ENCODE results near the gene HS3ST3A1. TPM values are rescaled to one million over a fixed set of nuclear protein-coding genes. Genes with fewer than 3 reads are reported as not detected.

HS3ST3A1 gene
- total RNA-seq, 1 experiment from 2014 or later, result not detected

GRCh38 chr17:13490427-13490826, 111.3 kb downstream of the HS3ST3A1 start:
- no peaks in the 10 kb centered on the region for H4K20me1 ChIP-seq (ENCODE audit: insufficient read depth)
- ATAC-seq, result no peak
- TF ChIP-seq YY1 (IDR thresholded peaks at IDR 0.05; ENCODE audit: extremely low read depth, insufficient replicate concordance, low read depth, low read length) (no peak), SIN3A (IDR thresholded peaks at IDR 0.05; ENCODE audit: low read depth) (no peak), JUND (IDR thresholded peaks at IDR 0.05) (no peak), FOSL1 (IDR thresholded peaks at IDR 0.05; ENCODE audit: low read depth) (no peak), TCF7L2 (IDR thresholded peaks at IDR 0.05; ENCODE audit: borderline replicate concordance, extremely low read depth, insufficient read depth, insufficient read length) (no peak)
- BruUV-seq (replicated peaks), result no TSS peak
- DNase-seq (ENCODE audit: low read depth, low spot score), result no peak
- POLR2A ChIA-PET, result no interaction called here
- intact Hi-C loops (cut with micrococcal nuclease), result no loop called here
- H3K27me3 ChIP-seq (ENCODE audit: insufficient read depth, low read length), result no peaks in the 10 kb centered on the region
- H3K79me2 ChIP-seq (ENCODE audit: insufficient read depth, low read length), result no peaks in the 10 kb centered on the region
- no peak overlapping the region for H2AFZ ChIP-seq (ENCODE audit: low read depth, low read length, poor library complexity, severe bottlenecking)
- no peak overlapping the region for H3K4me2 ChIP-seq (ENCODE audit: low read length)
- no peaks in the 10 kb centered on the region for H3K9me3 ChIP-seq (ENCODE audit: control insufficient read depth in 1 of 2, insufficient read depth in 1 of 2, low read depth in 1 of 2, low read length in 2 of 2)
- CTCF ChIA-PET, result no interaction called here
- no peak overlapping the region for H3K4me3 ChIP-seq (replicated peaks in 1 of 2; ENCODE audit: low read depth in 1 of 2, low read length in 2 of 2)
- no peak overlapping the region for H3K27ac ChIP-seq (ENCODE audit: low read depth, low read length)
- no peaks in the 10 kb centered on the region for H3K9me2 ChIP-seq (ENCODE audit: insufficient read depth)
- H3K9ac ChIP-seq (ENCODE audit: low read length), result no peak overlapping the region
- H3K4me1 ChIP-seq (ENCODE audit: control insufficient read depth in 1 of 2, insufficient read depth in 2 of 2, low read length in 2 of 2), result no peaks in the 10 kb centered on the region
- H3K36me3 ChIP-seq (ENCODE audit: control insufficient read depth in 1 of 2, insufficient read depth in 2 of 2, low read length in 2 of 2), result no peaks in the 10 kb centered on the region
- RAD21 ChIA-PET (ENCODE audit: low non-redundant PET in 1 of 2, low total read pairs in 2 of 2, uncharacterized antibody in 2 of 2, unreplicated experiment in 2 of 2), result no interaction called here

GRCh38 chr17:13485327-13485726, 116.4 kb downstream of the HS3ST3A1 start:
- H3K36me3 ChIP-seq (ENCODE audit: control insufficient read depth in 1 of 2, insufficient read depth in 2 of 2, low read length in 2 of 2), result no peaks in the 10 kb centered on the region
- H3K4me1 ChIP-seq (ENCODE audit: control insufficient read depth in 1 of 2, insufficient read depth in 2 of 2, low read length in 2 of 2), result no peaks in the 10 kb centered on the region
- RAD21 ChIA-PET (ENCODE audit: low non-redundant PET in 1 of 2, low total read pairs in 2 of 2, uncharacterized antibody in 2 of 2, unreplicated experiment in 2 of 2), result no interaction called here
- TF ChIP-seq SIN3A (IDR thresholded peaks at IDR 0.05; ENCODE audit: low read depth) (no peak), TCF7L2 (IDR thresholded peaks at IDR 0.05; ENCODE audit: borderline replicate concordance, extremely low read depth, insufficient read depth, insufficient read length) (no peak), FOSL1 (IDR thresholded peaks at IDR 0.05; ENCODE audit: low read depth) (no peak), ZBTB33 (IDR thresholded peaks at IDR 0.05; ENCODE audit: extremely low read depth, insufficient replicate concordance, low read length) (no peak), EGR1 (IDR thresholded peaks at IDR 0.05; ENCODE audit: low read depth) (no peak), CBX3 (IDR thresholded peaks at IDR 0.05; ENCODE audit: low read depth) (no peak), ATF3 (IDR thresholded peaks at IDR 0.05) (no peak), MAX (IDR thresholded peaks at IDR 0.05) (no peak)
- H3K79me2 ChIP-seq (ENCODE audit: insufficient read depth, low read length), result no peaks in the 10 kb centered on the region
- no peaks in the 10 kb centered on the region for H4K20me1 ChIP-seq (ENCODE audit: insufficient read depth)
- H3K27ac ChIP-seq (ENCODE audit: low read depth, low read length), result no peak overlapping the region
- no peak overlapping the region for H3K9ac ChIP-seq (ENCODE audit: low read length)
- POLR2A ChIA-PET, result no interaction called here
- H3K4me2 ChIP-seq (ENCODE audit: low read length), result no peak overlapping the region
- DNase-seq (ENCODE audit: low read depth, low spot score), result no peak
- no peak for ATAC-seq
- CTCF ChIA-PET, result no interaction called here
- no peaks in the 10 kb centered on the region for H3K9me2 ChIP-seq (ENCODE audit: insufficient read depth)
- H3K9me3 ChIP-seq (ENCODE audit: control insufficient read depth in 1 of 2, insufficient read depth in 1 of 2, low read depth in 1 of 2, low read length in 2 of 2), result peaks cover 0 to 5% of the 10 kb centered on the region in 2 experiments; a peak in 1 of 4 replicates
- H3K4me3 ChIP-seq (replicated peaks in 1 of 2; ENCODE audit: low read depth in 1 of 2, low read length in 2 of 2), result no peak overlapping the region
- H2AFZ ChIP-seq (ENCODE audit: low read depth, low read length, poor library complexity, severe bottlenecking), result no peak overlapping the region
- BruUV-seq (replicated peaks), result no TSS peak
- intact Hi-C loops (cut with micrococcal nuclease), result no loop called here
- no peaks in the 10 kb centered on the region for H3K27me3 ChIP-seq (ENCODE audit: insufficient read depth, low read length)
